DMS79 treated with DMSO at 0.1 percent for 48 hours (cell line): ENCODE results near the gene HCN1.
"Not testable (repeated sequence)": the region's sequence is repeated elsewhere in the genome, so short reads cannot be mapped to it uniquely, and the experiment has no call there.

Source experiments
- DNase-seq: peaks from one replicate; lab custom pipeline; 2025; lab: John Stamatoyannopoulos, UW

HCN1 gene

DNA sequence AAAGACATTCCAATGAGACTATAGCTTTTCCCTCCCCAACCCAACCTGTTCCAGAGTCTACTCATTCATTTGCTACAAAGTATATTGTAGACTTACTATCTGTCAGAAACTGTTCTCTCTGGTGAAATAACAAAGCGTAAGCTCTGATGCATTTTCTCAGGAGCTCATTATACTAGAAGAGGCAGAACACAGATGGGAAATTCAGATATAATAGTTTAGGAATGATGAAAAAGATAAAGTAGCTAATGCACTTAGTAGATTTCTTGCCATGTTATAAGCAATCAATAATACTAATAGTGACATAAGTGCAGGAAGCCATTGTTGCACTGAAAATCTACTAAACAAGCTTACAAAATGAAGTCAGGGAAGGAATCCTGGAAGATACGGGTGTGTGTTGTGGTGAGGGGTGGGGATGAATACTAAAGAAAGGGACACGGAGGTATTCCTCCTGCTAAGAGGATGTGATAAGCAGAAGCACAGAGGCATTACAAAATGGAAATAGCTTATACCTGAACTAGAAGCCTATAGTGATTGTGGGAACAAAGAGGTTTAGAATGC is 78.2 kb downstream of the HCN1 start:
- DNase-seq, result no peak

GRCh38 chr5:45609661-45610060 is 86.5 kb downstream of the HCN1 start:
- DNase-seq, result no peak

- DNase-seq, result no peak
Observed at GRCh38 chr5:45604092-45604491, 92.1 kb downstream of the HCN1 start.

- no peak for DNase-seq
Observed at GRCh38 chr5:45601424-45601823, 94.8 kb downstream of the HCN1 start.

DNA sequence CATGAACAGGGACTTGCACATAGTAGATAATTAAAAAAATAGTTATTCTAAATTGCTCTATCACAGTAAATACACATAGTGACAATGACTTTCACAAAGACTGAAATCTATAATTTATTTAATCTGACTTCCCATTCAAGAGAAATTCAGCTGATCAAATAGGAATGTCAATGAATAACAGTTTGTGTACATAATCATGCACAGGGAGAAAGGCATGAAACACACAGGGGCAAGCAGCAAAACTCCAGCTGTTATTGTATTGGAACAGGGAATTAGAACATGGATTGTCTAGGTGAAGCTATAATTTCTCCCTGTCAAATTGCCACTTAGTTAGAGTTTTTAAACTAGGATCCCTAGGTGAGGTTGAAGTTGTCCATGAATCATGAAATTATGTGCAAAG is 99.9 kb downstream of the HCN1 start:
- DNase-seq, result no peak

DNA sequence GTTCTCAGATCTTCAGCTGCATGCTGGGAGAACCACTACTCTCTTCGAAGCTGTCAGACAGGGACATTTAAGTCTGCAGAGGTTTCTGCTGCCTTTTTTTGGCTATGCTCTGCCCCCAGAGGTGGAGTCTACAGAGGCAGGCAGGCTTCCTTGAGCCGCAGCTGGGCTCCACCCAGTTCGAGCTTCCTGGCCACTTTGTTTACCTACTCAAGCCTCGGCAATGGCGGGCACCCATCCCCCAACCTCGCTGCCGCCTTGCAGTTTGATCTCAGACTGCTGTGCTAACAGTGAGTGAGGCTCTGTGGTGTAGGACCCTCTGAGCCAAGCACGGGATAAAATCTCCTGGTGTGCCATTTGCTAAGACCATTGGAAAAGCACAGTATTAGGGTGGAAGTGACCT is 110.2 kb downstream of the HCN1 start:
- DNase-seq, result not testable (repeated sequence)

DNA sequence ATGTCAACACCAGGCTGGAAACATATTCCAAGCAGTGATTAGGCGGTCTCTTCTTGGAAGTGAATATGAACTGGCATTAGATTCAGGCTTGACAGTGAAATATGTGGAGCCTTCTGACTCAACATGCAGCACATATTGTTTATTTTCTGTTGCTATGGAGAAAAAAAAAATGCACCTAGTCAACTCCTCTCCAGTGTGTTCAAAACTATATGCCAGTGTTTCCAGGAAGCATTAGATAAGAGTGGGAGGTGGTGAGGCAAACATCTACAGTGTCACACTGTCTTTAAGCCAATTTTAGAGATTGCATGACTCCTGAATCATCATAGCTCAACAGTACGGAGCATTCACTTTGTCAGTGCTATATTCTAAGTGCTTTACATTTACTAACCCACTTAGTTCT is 117.9 kb downstream of the HCN1 start:
- DNase-seq, result no peak

- no peak for DNase-seq
Observed at GRCh38 chr5:45568813-45569212, 127.4 kb downstream of the HCN1 start.

- DNase-seq, result no peak
Observed at GRCh38 chr5:45542421-45542820, 153.8 kb downstream of the HCN1 start.

- DNase-seq, result no peak
Observed at GRCh38 chr5:45533663-45534062, 162.5 kb downstream of the HCN1 start.

GRCh38 chr5:45532826-45533624 is 163.2 kb downstream of the HCN1 start:
- DNase-seq, result no peak

GRCh38 chr5:45521067-45521466 is 175.1 kb downstream of the HCN1 start:
- no peak for DNase-seq

GRCh38 chr5:45512521-45512920 is 183.7 kb downstream of the HCN1 start:
- DNase-seq, result no peak

GRCh38 chr5:45509371-45509770 is 186.8 kb downstream of the HCN1 start:
- no peak for DNase-seq

GRCh38 chr5:45508135-45508534 is 188.0 kb downstream of the HCN1 start:
- DNase-seq, result no peak

- no peak for DNase-seq
Observed at GRCh38 chr5:45507178-45507577, 189.0 kb downstream of the HCN1 start.

- not testable (repeated sequence) for DNase-seq
Observed at GRCh38 chr5:45499006-45499405, 197.2 kb downstream of the HCN1 start.

- DNase-seq, result no peak
Observed at GRCh38 chr5:45491368-45491767, 204.8 kb downstream of the HCN1 start.

GRCh38 chr5:45484781-45485180 is 211.4 kb downstream of the HCN1 start:
- no peak for DNase-seq

DNA sequence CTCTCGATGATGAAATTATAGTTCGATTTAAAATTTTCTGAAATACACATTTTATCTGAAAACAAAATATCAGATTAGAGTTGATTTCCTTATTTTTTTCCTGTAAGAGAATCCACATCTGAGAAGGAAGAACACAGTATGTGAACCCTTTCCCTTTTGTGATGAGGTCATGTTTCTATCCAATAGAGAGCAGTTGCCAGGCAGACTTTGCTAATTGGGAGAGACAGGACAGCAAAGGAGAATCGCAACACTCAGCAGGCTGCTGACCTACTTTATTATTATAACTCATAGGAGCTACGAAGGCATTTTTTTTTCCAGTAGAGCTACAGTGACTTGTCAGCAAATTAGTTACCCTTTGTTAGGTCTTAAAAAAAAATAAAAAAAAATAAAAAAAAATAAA is 242.1 kb downstream of the HCN1 start:
- DNase-seq, result no peak

GRCh38 chr5:45444856-45445255 is 251.3 kb downstream of the HCN1 start:
- DNase-seq, result not testable (repeated sequence)

DNA sequence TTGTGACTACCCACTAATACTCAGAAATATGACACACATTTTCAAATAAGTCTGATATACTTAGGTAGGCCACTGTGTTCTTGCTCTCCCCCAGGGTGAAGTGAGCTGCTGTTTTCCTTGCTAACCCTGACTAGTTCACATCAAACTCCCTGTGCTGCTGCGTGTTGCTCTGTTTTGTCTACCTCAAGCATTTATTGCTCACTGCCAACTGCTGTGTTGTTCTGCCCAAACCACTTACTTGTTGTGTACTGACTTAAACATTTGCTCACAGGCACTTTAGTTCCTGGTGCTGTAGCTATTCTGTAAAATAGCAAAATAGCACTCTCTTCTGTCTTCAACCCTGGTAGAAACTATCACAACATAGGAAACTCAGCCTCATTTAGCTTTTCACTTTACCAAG is 255.7 kb downstream of the HCN1 start:
- DNase-seq, result no peak

- no peak for DNase-seq
Observed at GRCh38 chr5:45437752-45438151, 258.4 kb downstream of the HCN1 start.
